ENCODE measurements around the gene PAFAH1B2.
"Not testable (repeated sequence)": the region's sequence is repeated elsewhere in the genome, so short reads cannot be mapped to it uniquely, and the experiment has no call there.

PAFAH1B2 gene

GRCh38 chr11:117172724-117173421, 28.8 kb downstream of the PAFAH1B2 start:
- no peak for DNase-seq (ENCODE audit: low spot score)

- peak; percentile 91 for DNase-seq (ENCODE audit: low spot score)
Measured at GRCh38 chr11:117175104-117175503, 31.0 kb downstream of the PAFAH1B2 start.

GRCh38 chr11:117175781-117176180, 31.7 kb downstream of the PAFAH1B2 start:
- DNase-seq (ENCODE audit: low spot score): no peak

GRCh38 chr11:117176186-117176585, 32.1 kb downstream of the PAFAH1B2 start:
- DNase-seq (ENCODE audit: low spot score): no peak

- DNase-seq (ENCODE audit: low spot score): no peak
Measured at GRCh38 chr11:117177534-117178209, 33.6 kb downstream of the PAFAH1B2 start.

- peak; percentile 82 for DNase-seq (ENCODE audit: low spot score)
Measured at GRCh38 chr11:117178210-117179034, 34.3 kb downstream of the PAFAH1B2 start, which contains the start of gene SIDT2. Gene SIDT2, plus strand, starts transcription at chr11:117178743. Its CDS starts 521 bp downstream, at chr11:117179264.

- DNase-seq (ENCODE audit: low spot score): peak; percentile 34
Measured at GRCh38 chr11:117179048-117179999, 35.2 kb downstream of the PAFAH1B2 start.

GRCh38 chr11:117180020-117180419, 35.9 kb downstream of the PAFAH1B2 start:
- DNase-seq (ENCODE audit: low spot score): no peak

GRCh38 chr11:117180661-117181585, 36.8 kb downstream of the PAFAH1B2 start:
- no peak for DNase-seq (ENCODE audit: low spot score)

GRCh38 chr11:117181586-117182550, 37.8 kb downstream of the PAFAH1B2 start:
- DNase-seq (ENCODE audit: low spot score): no peak

- no peak for DNase-seq (ENCODE audit: low spot score)
Measured at GRCh38 chr11:117182551-117182935, 38.5 kb downstream of the PAFAH1B2 start.

- DNase-seq (ENCODE audit: low spot score): not testable (repeated sequence)
Measured at GRCh38 chr11:117183178-117183577, 39.1 kb downstream of the PAFAH1B2 start.

- no peak for DNase-seq (ENCODE audit: low spot score)
Measured at GRCh38 chr11:117183724-117184349, 39.8 kb downstream of the PAFAH1B2 start.

- DNase-seq (ENCODE audit: low spot score): no peak
Measured at GRCh38 chr11:117185736-117186430, 41.8 kb downstream of the PAFAH1B2 start.

GRCh38 chr11:117186431-117186761, 42.3 kb downstream of the PAFAH1B2 start:
- DNase-seq (ENCODE audit: low spot score): no peak

GRCh38 chr11:117187007-117187406, 42.9 kb downstream of the PAFAH1B2 start:
- DNase-seq (ENCODE audit: low spot score): peak; percentile 75

- no peak for DNase-seq (ENCODE audit: low spot score)
Measured at GRCh38 chr11:117187428-117187798, 43.3 kb downstream of the PAFAH1B2 start.

GRCh38 chr11:117187799-117188481, 43.9 kb downstream of the PAFAH1B2 start:
- DNase-seq (ENCODE audit: low spot score): no peak

All from COLO829 (cell line).